LNCAP (cell line): ENCODE results near the gene SH3RF1.

ENCODE experiments used
- TF ChIP-seq, protein P1 (sequence below): fragments of 450-650 bp; IDR thresholded peaks from 2 replicates; pipeline ENCODE4 v1.5.1; 2017; ENCODE audit warnings: mild to moderate bottlenecking

Gene SH3RF1

DNA sequence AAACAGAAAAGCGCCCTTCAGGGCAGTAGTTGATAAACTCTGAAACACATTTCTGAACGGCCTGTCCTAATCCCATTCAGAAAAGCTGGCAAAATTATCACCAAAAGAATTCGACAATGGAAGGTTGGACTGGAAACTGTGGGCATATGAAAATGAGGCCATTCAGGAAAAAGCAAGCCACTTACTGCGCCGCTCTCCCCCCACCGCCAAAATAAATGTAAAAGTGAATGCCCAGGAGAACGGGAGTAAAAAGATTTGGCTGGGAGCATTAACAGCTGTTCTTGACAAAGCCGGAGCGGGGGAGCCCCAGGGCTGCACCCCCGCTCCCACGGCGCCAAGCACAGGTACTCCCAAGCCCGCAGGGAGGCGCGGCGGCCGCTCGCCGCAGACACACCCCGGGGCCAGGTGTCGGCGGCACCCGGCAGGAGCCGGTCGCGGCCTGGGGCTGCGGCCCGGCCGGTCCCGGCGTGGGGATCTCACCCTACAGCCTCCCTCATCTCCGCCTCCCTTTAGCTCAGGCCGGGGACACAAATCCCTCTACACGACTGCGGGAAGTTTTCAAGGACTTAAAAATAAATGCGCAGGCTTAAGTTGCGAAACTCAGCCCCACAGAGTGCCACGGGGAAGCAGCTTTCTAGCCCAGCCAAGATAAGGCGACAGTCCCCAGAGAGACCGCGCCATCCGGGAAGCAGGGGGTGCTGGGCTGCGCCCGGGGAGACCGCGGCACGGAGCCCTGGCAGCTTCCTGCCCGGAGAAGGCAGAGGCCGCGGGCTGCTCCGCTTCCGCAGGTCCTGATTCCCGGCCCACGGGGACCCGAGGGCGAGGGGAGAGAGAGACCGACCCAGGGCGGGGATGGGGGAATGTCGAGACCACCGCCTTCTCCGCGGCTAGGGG, 593 bp downstream of the SH3RF1 start:
- TF ChIP-seq, protein P1, sequence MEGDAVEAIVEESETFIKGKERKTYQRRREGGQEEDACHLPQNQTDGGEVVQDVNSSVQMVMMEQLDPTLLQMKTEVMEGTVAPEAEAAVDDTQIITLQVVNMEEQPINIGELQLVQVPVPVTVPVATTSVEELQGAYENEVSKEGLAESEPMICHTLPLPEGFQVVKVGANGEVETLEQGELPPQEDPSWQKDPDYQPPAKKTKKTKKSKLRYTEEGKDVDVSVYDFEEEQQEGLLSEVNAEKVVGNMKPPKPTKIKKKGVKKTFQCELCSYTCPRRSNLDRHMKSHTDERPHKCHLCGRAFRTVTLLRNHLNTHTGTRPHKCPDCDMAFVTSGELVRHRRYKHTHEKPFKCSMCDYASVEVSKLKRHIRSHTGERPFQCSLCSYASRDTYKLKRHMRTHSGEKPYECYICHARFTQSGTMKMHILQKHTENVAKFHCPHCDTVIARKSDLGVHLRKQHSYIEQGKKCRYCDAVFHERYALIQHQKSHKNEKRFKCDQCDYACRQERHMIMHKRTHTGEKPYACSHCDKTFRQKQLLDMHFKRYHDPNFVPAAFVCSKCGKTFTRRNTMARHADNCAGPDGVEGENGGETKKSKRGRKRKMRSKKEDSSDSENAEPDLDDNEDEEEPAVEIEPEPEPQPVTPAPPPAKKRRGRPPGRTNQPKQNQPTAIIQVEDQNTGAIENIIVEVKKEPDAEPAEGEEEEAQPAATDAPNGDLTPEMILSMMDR: no peak

DNA sequence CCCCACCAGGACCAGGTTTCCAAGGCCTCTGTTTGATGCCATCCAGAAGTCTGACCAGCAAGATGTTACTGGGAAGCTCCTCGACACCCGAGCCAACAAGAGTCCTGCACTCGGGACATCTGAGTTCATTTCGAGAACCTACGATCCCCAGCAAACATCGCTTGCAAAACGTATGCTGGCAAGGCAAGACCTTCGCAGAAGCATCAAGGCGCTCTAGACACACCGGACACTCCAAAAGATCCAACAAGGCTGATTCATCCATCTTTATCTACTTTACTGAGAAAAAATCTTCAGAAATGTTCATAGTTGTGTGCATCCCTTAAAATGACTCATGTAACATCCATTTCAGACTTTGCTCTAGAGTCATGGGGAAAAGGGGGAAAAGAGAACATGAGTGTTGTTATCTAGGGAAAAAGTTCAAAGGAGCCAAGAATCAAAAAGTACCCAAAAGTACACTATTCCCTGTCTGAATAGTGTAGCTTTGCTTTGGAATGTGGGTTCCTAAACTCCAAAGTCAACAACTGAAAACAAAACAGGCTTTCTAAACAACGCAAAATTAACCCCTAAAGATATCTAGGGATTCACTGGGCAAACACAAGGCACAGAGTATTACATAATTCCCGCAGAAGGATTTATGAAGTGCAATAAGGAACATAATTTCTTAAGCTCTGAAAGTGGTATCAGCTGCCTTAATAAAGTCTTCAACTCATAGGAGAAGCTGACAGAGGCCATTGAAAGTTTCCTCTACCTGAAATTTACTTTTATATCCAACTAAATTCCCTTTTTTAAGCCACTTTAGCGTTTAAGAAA, 1.6 kb downstream of the SH3RF1 start:
- TF ChIP-seq, protein P1: no peak

DNA sequence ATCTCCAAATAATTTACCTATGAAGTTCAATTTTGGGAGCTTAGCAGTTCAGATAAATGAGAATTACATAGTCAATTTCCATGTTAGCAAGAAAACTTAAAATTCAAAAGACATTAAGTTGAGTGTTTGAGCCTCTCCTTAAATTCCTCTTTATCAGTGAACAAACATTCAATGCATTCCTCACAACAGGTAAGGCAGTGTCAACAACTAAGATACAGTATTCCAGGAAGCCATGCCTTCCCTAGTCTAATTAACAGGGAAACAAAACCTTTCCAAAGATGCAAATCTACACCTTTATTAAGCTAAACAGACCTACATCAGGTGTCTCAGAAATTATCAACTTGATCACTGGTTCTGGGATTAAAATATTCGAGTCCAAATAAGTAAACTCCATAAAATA, 3.7 kb downstream of the SH3RF1 start:
- TF ChIP-seq, protein P1: no peak

DNA sequence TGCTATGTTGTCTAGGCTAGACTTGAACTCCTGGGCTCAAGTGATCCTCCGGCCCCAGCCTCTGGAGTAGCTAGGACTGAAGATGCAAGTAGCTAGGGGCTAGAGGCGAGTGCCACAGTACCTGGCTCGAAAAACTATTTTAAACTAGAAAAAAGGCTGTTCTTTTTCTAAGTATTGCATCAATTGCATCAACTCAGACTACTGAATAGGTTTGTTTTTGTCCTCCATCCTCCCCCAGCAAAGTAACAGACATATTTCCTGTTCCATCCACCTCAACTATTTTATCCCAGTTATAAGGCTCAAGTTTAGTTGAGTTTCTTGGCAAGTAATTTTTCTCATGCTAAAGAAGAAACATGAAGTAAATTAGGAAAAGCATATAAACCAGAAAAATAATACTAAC, 4.1 kb downstream of the SH3RF1 start:
- TF ChIP-seq, protein P1: no peak

DNA sequence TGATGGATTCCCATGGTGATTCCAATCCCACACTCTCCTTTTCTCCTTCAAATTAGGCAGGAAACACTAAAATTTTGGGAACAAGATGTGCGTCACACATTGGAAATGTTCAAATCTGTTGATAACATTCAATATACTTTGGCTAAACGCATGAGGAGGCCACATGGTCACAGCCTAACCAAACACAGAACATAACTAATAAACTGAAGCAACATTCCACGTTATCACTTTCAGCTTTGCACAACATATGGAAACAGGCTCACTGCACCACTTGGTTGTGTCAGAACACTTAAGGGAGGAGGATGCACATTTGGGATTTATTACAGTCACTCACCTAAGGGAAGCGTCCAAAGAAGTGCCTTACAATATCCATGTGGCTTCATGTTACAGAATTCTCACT, 4.7 kb downstream of the SH3RF1 start:
- TF ChIP-seq, protein P1: no peak

DNA sequence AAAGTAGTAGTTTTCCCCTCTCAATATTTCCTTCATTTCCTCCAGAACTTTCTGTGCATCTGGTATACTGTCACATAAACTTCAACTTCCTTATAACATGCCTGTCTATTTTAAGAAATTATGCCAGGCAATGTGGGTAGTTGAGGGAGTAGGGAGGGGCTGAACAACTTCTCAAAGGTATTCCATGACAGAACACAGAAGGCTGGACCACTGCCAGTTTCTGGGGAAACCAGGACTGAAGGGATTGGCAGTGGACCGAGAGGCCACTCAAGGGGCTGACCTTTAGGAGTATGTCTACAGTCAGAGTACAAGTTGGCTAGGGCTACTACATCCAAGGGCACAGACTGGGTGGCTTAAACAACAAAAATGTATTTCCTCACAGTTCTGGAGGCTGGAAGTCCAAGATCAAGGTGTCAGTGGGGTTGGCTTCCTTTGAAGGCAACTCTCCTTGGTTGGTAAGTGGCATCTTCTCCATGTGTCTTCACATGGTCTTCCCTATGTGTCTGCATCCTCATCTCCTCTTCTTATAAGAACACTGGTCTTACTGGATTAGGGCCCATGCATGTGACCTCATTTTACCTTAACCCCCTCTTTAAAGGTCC, 6.9 kb downstream of the SH3RF1 start:
- TF ChIP-seq, protein P1: no peak

DNA sequence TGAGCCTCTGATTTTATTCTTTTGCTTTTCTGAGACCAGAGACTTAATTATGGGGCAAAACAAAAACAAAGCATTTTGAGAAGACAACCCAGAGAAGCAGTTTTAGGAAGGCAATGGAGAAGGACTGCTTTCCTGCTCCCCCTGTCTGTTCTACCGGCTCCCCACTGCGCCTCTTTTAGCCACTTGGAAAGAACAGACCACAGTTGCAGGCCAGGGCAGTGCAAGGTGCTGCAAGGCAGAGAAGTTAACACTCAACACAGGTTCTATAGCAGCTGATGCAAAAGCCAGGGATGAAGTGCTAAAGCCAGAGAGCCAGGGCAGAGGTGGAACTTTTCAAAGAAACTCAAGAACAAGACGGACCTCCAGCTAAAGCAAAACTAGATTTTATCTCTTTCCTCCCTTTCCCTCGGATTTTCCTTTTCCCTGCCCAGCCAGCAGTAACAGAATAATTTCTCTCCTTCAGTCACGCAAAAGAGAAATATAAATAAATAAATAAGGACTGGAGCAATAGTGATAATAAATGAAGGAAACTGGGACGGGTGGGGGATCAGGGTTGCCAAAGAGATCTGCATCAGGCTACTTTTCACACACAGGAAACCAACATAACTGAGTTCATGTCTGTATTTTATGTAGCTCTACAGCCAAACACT, 10.4 kb downstream of the SH3RF1 start:
- TF ChIP-seq, protein P1: no peak
